HG03460 (cell line): Measurements from ENCODE around the gene DHCR24.

Experiments
- ATAC-seq: cut with Tn5 transposase; IDR thresholded peaks from one replicate; pipeline ENCODE4 v1.9.1; 2021; ENCODE audit not compliant: unreplicated experiment

DHCR24 gene

DNA sequence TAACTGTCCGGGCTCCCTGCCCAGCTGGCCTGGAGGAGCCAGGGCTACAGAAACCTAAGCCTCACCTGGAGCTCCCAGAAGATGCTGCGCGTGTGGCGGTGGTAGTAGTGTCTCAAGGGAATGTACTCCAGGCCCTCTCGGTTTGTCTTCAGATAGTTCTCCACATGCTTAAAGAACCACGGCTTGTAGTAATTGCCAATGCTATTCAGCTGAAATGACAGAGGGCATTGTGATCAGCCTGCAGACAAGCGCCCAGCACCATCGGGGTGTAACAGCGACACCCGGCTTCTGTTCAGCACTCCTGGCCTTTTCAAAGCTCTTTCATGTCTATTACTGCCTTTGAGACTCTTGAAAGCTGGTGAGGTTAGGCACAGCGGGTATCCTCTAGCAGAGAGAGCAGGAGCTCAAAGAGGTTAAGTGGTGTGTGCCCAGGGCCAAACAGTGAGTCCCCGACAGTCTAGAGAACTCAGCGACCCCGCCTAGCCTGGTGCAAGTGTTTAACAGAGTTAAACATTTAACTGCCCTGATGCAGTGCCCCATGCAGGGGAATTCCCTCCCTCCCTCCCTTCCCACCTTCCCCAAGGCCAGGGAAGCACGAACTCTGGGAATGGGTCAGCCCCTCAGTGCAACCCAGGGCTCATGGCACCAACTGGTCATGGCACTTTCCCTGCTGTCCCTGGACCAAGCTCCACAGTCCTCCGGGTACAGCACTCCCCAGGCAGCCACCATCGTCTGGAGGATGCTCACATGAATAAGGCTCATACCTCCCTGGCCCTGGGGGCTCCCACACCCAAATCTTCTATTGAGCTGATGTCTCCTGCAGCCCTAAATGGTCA is 21.5 kb downstream of the DHCR24 start:
- no peak for ATAC-seq

- no peak for ATAC-seq
These were observed 22.4 kb downstream of the DHCR24 start for GRCh38 chr1:54864460-54865208.

GRCh38 chr1:54863267-54863665 is 23.7 kb downstream of the DHCR24 start:
- no peak for ATAC-seq

DNA sequence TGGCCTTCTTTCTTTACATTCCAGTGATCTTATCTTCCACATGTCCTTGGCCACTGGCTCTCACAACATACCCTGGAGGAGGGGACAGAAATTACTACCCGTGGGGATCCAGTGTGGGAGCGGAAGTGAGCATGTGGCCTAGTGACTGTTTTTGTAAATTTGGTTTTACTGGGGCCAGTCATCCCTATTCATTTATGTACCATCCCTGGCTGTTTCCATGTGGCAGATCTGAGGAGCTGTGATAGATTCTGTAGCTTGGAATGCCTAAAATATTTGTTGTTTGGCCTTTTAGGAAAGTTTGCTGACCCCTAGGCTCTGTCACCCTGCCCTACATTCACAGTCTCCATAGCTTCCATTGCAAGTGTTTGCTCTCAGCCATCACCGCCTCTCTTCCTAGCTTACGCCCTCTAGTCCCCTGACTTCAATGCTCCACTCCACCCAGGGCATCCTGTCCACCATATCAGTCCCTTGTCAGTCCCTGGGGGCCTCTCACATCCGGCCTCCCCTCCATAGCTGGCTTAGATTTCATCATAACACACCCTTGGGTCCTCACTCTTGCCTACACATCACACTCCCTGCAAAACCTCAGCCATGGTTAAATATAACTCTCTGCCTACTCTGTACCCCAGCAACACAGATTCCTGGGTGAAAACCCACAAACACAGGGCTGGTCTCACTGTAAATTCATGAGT is 25.8 kb downstream of the DHCR24 start:
- ATAC-seq, result no peak

GRCh38 chr1:54859700-54860391 is 27.1 kb downstream of the DHCR24 start:
- ATAC-seq, result no peak

- ATAC-seq, result no peak
These were observed 29.0 kb downstream of the DHCR24 start for GRCh38 chr1:54857746-54858561.

- ATAC-seq, result no peak
These were observed 29.9 kb downstream of the DHCR24 start for GRCh38 chr1:54857141-54857540.

GRCh38 chr1:54854381-54855020 is 32.5 kb downstream of the DHCR24 start:
- ATAC-seq, result no peak

DNA sequence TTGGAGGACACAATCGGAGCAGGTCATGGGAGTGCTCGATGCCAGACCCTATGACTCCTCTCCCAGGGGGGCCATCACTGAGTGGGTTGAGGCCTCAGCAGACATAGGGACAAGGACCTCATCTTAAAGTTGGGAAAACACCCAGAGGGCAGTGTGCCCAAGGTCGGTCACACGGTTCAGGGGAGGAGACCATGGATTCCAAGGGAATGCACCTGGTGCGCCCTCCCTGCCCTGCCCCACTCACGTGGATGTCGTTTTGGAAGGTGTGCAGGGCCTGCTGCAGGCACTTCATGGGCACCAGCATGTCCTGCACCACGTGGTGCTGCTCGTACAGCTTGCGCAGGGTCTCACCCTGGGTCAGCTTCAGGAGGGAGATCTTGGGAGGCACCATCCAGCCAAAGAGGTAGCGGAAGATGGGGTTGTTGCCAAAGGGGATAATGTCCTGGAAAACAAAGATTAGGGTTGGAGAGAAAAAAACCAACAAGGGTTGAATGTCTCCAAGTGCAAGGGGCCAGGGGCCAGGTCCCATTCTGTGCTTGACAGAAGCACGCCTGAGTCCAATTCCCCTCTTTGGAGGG is 33.1 kb downstream of the DHCR24 start:
- ATAC-seq, result no peak

- ATAC-seq, result no peak
These were observed 33.8 kb downstream of the DHCR24 start for GRCh38 chr1:54853096-54853792.

DNA sequence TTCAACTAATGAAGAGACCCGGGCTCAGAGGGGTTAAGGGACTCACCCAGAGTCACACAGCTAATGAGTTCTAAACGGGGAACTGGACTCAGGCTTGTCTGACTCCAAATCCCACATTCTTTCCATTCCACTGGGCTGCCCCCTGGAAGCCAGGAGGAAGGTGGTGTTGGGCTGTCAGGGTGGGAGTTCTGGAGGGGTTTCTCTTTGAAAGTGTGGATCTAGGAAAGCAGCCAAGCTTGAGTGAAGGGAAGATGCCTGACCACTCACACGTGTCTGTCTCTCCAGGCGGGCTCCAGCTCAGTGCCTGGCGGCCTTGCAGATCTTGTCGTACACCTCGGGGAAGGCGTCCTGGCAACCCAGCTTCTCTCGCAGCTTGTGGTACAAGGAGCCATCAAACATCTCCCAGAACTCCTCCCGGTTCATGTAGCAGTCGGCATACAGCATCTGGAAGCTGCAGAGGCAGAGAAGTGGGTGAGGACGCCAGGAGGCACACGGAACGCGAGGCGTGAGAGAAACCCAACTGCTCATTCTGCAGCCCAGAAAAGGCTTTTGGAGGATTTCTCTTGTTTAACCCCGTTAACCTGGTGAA is 35.0 kb downstream of the DHCR24 start:
- ATAC-seq, result no peak

GRCh38 chr1:54851406-54851805 is 35.6 kb downstream of the DHCR24 start:
- ATAC-seq, result no peak

DNA sequence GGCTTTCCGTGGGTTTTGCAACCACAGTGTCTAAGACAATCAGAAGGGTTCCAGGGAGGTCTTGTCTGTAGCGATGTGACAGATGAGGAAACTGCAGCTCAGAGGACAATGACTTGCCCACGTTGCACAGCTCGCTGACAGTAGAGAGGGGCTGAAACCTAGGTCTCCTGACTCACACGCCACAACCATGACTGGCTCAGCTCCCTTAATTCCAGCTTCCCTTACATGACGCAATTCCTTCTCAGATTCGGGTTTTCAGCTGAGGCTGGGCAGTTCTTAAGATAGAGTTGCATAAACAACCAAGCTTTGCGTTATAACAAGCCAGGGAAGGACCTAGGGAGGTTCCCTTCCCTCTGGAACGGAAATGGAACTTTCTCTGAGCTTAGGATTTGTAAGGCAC is 36.3 kb downstream of the DHCR24 start:
- no peak for ATAC-seq

DNA sequence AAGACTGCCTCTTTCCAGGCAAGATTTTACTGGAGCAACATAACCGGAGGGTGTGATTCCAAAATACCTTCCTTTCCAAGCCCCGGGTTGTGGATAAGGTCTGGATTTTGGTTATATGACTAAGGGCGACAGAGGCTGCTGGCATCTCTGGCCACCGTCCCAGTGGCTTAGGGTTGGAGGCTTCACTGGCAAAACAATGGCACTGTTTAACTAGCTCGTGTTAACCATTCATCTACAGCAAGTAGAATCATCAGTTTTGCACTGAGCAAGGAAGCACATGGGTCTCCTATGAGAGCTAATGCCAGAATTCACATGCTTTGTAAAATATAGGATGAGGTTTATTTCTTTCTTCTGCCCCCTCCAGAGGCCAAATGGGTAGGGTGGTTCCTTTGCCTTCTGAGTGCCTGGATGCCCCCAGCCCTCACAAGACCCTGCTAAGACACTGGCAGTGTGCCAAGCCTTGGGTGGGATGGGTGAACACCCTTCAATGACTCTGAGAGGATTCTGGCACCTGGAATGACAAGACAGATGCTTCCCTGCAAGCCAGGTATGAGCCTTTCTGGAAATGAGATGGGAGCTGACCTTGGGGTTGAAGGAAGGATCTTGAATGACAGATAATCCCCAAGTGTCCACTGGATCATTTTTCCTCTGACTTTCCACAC is 36.8 kb downstream of the DHCR24 start:
- no peak for ATAC-seq

GRCh38 chr1:54849219-54850068 is 37.6 kb downstream of the DHCR24 start:
- no peak for ATAC-seq

GRCh38 chr1:54848134-54848948 is 38.7 kb downstream of the DHCR24 start:
- ATAC-seq, result no peak
